GM12878 (cell line): ENCODE measurements around the gene RARS1. TPM values are rescaled to one million over a fixed set of nuclear protein-coding genes. Genes with fewer than 3 reads are reported as not detected.

Experiments
- ATAC-seq: fragments of 200-7000 bp; cut with Tn5 transposase; 3 replicates; pipeline ENCODE4 v1.9.1; 2020; ENCODE audit warnings: mild to moderate bottlenecking, moderate library complexity
- BruUV-seq: library from RNA; stranded (reverse); fragments of 400-500 nt; replicated peaks from 2 replicates; lab custom pipeline; 2021; lab: Mats Ljungman, UMichigan
- CTCF ChIA-PET: fragments of 300-600 bp; sonication (Branson Sonifier 250); formaldehyde crosslinking; extraction: SDS; loops from one replicate; lab custom pipeline; 2021; ENCODE audit warnings: inconsistent platforms; lab: Yijun Ruan, JAX
- POLR2A ChIA-PET: fragments of 350-600 bp; formaldehyde crosslinking; extraction: SDS; loops from one replicate; lab custom pipeline; 2021; ENCODE audit warnings: inconsistent platforms; lab: Charles Lee
- RAD21 ChIA-PET: fragments of 300-600 bp; sonication (Branson Sonifier 250); formaldehyde crosslinking; loops from one replicate; lab custom pipeline; 2023; ENCODE audit warnings: antibody characterized with exemption; ENCODE audit not compliant: unreplicated experiment; lab: Charles Lee
- SMC1A ChIA-PET: fragments of 300-600 bp; sonication (Branson Sonifier 250); formaldehyde crosslinking; loops from one replicate; lab custom pipeline; 2023; ENCODE audit not compliant: unreplicated experiment, uncharacterized antibody; lab: Charles Lee
- DNase-seq: peaks from one replicate; pipeline ENCODE4 v3.0.0-alpha.2; 2011; ENCODE audit warnings: low read depth, low spot score
- FAIRE-seq: peaks from 3 replicates; lab custom pipeline; 2011; peaks lifted over from hg19 to GRCh38; lab: Jason Lieb, UNC
- H2AFZ ChIP-seq: 2 replicates; pipeline ENCODE4 v1.6.0; 2011; ENCODE audit warnings: low read depth, low read length, control low read depth; ENCODE audit not compliant: control insufficient read depth
- H3K27ac ChIP-seq: 2 replicates; pipeline ENCODE4 v1.5.1; 2011; ENCODE audit warnings: control low read depth; ENCODE audit not compliant: control insufficient read depth, insufficient read depth
- H3K27me3 ChIP-seq, 2 experiments: replicated peaks in 1 of 2; 2 replicates each; pipeline versions ENCODE4 v1.6.0 to v1.6.1; 2011; ENCODE audit warnings: low read length in 1 of 2; ENCODE audit not compliant: control insufficient read depth in 2 of 2, insufficient read depth in 2 of 2
- H3K36me3 ChIP-seq, 2 experiments: 2 replicates each; pipeline ENCODE4 v1.5.1; 2011; ENCODE audit warnings: low read length in 1 of 2; ENCODE audit not compliant: control insufficient read depth in 2 of 2, insufficient read depth in 2 of 2
- H3K4me1 ChIP-seq: 2 replicates; pipeline ENCODE4 v1.6.1; 2011; ENCODE audit warnings: mild to moderate bottlenecking, low read length, moderate library complexity, mixed read lengths; ENCODE audit not compliant: control insufficient read depth, insufficient read depth
- H3K4me2 ChIP-seq: 2 replicates; pipeline ENCODE4 v1.6.0; 2011; ENCODE audit warnings: control low read depth; ENCODE audit not compliant: control insufficient read depth, insufficient read depth
- H3K4me3 ChIP-seq: fragments of 200-600 bp; sonication (generic); 2 replicates; pipeline ENCODE4 v1.5.1; 2016
- H3K79me2 ChIP-seq: 2 replicates; pipeline ENCODE4 v1.6.0; 2011; ENCODE audit warnings: low read length; ENCODE audit not compliant: control insufficient read depth, insufficient read depth
- H3K9ac ChIP-seq: 2 replicates; pipeline ENCODE4 v1.8.0; 2011; ENCODE audit warnings: low read length, control low read depth, mixed read lengths; ENCODE audit not compliant: control insufficient read depth, insufficient read depth
- H3K9me3 ChIP-seq: replicated peaks from 3 replicates; pipeline ENCODE4 v1.5.1; 2011; ENCODE audit warnings: mild to moderate bottlenecking, low read length; ENCODE audit not compliant: control insufficient read depth, insufficient read depth
- H4K20me1 ChIP-seq: 2 replicates; pipeline ENCODE4 v1.6.0; 2011; ENCODE audit not compliant: control insufficient read depth, insufficient read depth
- BHLHE40 ChIP-seq, 2 experiments: fragments of 450-650 bp in 1 of 2; IDR thresholded peaks; 2 replicates each; pipeline ENCODE4 v1.6.1; 2011 to 2017; ENCODE audit warnings: low read depth in 2 of 2, borderline replicate concordance in 1 of 2, improper control_type of control experiment in 1 of 2, low read length in 1 of 2, mild to moderate bottlenecking in 1 of 2
- ESRRA ChIP-seq: IDR thresholded peaks from 2 replicates; pipeline ENCODE4 v1.6.1; 2012; ENCODE audit warnings: mild to moderate bottlenecking, low read length, improper control_type of control experiment
- HSF1 ChIP-seq: fragments of 150-350 bp; IDR thresholded peaks from 2 replicates; pipeline ENCODE4 v1.6.1; 2014; ENCODE audit warnings: mild to moderate bottlenecking, low read depth, low read length
- JUNB ChIP-seq: IDR thresholded peaks from 2 replicates; pipeline ENCODE4 v1.6.1; 2016; ENCODE audit warnings: antibody characterized with exemption, mild to moderate bottlenecking
- KAT2A ChIP-seq: conservative IDR thresholded peaks from 2 replicates; pipeline ENCODE4 v1.6.1; 2011; ENCODE audit warnings: low read depth, low read length; ENCODE audit not compliant: control insufficient read depth
- NFIC ChIP-seq: IDR thresholded peaks from 2 replicates; pipeline ENCODE4 v1.6.1; 2012; ENCODE audit warnings: low read depth, mild to moderate bottlenecking, inconsistent platforms, low read length, moderate library complexity
- SPI1 ChIP-seq: IDR thresholded peaks from 2 replicates; pipeline ENCODE4 v1.6.1; 2011; ENCODE audit warnings: low read depth, mild to moderate bottlenecking, low read length, moderate library complexity, borderline replicate concordance; ENCODE audit not compliant: insufficient read depth
- WGBS: methylation state at CpG from one replicate; pipeline ENCODE4 v1.1.6; 2016; ENCODE audit warnings: low lambda C conversion rate; ENCODE audit not compliant: insufficient replicate concordance, insufficient coverage; ENCODE audit errors: missing lambda C conversion rate; 5-methylcytosine and 5-hydroxymethylcytosine counted together
- in situ Hi-C: fragments of 300-500 bp; cut with MboI; formaldehyde crosslinking; loops from 9 replicates; pipeline ENCODE4 v1.14.3; 2018; ENCODE audit warnings: mixed read lengths
- intact Hi-C: fragments of 100-400 bp; cut with micrococcal nuclease; formaldehyde crosslinking; loops from one replicate; pipeline ENCODE4 v1.14.2; 2022; ENCODE audit not compliant: unreplicated experiment
- polyA plus RNA-seq, 11 experiments: library from polyadenylated mRNA; depleted of rRNA in 4 of 11; unstranded in 6 of 11; stranded (reverse) in 5 of 11; fragments of >200 nt; fragmentation: Nextera tagmentation in 4 of 11; fragmentation: Illumina TruSeq in 1 of 11; extraction: Ambion mirVana in 4 of 11; extraction: Trizol in 1 of 11; gene quantifications; 1 replicate in 1 of 11; 2 replicates in 10 of 11; pipeline versions ENCODE4 v1.2.1 to v1.2.3, GENCODE V29; 2011 to 2016; ENCODE audit warnings: inconsistent platforms in 2 of 11, missing spikeins in 2 of 11, low read depth in 1 of 11
- total RNA-seq, 4 experiments: library from RNA; depleted of rRNA in 3 of 4; stranded (reverse); fragments of >200 nt in 3 of 4; fragmentation: Illumina TruSeq in 1 of 4; extraction: Trizol in 1 of 4; gene quantifications; 2 replicates each; pipeline versions ENCODE4 v1.2.1 to v1.2.3, GENCODE V29; 2013 to 2021
- TF ChIP-seq, protein P1 (sequence below): fragments of 450-650 bp; IDR thresholded peaks from 2 replicates; pipeline ENCODE4 v1.6.1; 2017; ENCODE audit warnings: mild to moderate bottlenecking, moderate library complexity

The RARS1 gene
- total and polyA plus RNA-seq, 10 of the 15 experiments (the other 5 are each of a cell fraction or from before 2014, with no cell fraction given): 80.5 to 127 (median 105) TPM

- H3K27ac ChIP-seq: no peak overlapping the region
- H2AFZ ChIP-seq: no peak overlapping the region
- ChIA-PET CTCF (no interaction called here), SMC1A (interaction anchor here (0.8 to 1.4 kb wide), 3 partner anchors 9 to 24 kb away, joined by 3 to 4 read pairs (median 3); no protein-coding TSS in a partner anchor), POLR2A (no interaction called here), RAD21 (no interaction called here)
- H3K79me2 ChIP-seq: no peaks in the 10 kb centered on the region
- in situ Hi-C loops: no loop called here
- TF ChIP-seq JUNB (no peak), NFIC (no peak), KAT2A (no peak), BHLHE40 (IDR thresholded peaks at IDR 0.05; ENCODE audit: borderline replicate concordance in 1 of 2, low read depth in 2 of 2, low read length in 1 of 2) (no peak), SPI1 (no peak), HSF1 (no peak), ESRRA (no peak)
- TF ChIP-seq, protein P1, sequence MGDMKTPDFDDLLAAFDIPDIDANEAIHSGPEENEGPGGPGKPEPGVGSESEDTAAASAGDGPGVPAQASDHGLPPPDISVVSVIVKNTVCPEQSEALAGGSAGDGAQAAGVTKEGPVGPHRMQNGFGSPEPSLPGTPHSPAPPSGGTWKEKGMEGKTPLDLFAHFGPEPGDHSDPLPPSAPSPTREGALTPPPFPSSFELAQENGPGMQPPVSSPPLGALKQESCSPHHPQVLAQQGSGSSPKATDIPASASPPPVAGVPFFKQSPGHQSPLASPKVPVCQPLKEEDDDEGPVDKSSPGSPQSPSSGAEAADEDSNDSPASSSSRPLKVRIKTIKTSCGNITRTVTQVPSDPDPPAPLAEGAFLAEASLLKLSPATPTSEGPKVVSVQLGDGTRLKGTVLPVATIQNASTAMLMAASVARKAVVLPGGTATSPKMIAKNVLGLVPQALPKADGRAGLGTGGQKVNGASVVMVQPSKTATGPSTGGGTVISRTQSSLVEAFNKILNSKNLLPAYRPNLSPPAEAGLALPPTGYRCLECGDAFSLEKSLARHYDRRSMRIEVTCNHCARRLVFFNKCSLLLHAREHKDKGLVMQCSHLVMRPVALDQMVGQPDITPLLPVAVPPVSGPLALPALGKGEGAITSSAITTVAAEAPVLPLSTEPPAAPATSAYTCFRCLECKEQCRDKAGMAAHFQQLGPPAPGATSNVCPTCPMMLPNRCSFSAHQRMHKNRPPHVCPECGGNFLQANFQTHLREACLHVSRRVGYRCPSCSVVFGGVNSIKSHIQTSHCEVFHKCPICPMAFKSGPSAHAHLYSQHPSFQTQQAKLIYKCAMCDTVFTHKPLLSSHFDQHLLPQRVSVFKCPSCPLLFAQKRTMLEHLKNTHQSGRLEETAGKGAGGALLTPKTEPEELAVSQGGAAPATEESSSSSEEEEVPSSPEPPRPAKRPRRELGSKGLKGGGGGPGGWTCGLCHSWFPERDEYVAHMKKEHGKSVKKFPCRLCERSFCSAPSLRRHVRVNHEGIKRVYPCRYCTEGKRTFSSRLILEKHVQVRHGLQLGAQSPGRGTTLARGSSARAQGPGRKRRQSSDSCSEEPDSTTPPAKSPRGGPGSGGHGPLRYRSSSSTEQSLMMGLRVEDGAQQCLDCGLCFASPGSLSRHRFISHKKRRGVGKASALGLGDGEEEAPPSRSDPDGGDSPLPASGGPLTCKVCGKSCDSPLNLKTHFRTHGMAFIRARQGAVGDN: no peak
- H4K20me1 ChIP-seq: no peaks in the 10 kb centered on the region
- intact Hi-C loops: no loop called here
- H3K4me2 ChIP-seq: no peak overlapping the region
- H3K4me3 ChIP-seq: no peak overlapping the region
- no peak for ATAC-seq
- BruUV-seq: no TSS peak
- WGBS: 34% methylated on average over 2 of the region's 2 CpGs
- no peaks in the 10 kb centered on the region for H3K36me3 ChIP-seq
- H3K9ac ChIP-seq: no peak overlapping the region
- no peaks in the 10 kb centered on the region for H3K27me3 ChIP-seq
- no peaks in the 10 kb centered on the region for H3K4me1 ChIP-seq
- no peak for FAIRE-seq
- no peaks in the 10 kb centered on the region for H3K9me3 ChIP-seq
- DNase-seq: no peak
Observed at GRCh38 chr5:168537176-168537575, 50.9 kb downstream of the RARS1 start.
